HG02884 (cell line): Measurements from ENCODE around the gene TRAFD1.
A peak's percentile ranks its signal among the peaks of the same experiment; 100 is the strongest.
"Not testable (repeated sequence)": the region's sequence is repeated elsewhere in the genome, so short reads cannot be mapped to it uniquely, and the experiment has no call there.

Source experiments
- ATAC-seq: cut with Tn5 transposase; IDR thresholded peaks from one replicate; pipeline ENCODE4 v1.9.1; 2021; ENCODE audit warnings: mild to moderate bottlenecking, moderate library complexity; ENCODE audit not compliant: unreplicated experiment

TRAFD1 gene, protein sequence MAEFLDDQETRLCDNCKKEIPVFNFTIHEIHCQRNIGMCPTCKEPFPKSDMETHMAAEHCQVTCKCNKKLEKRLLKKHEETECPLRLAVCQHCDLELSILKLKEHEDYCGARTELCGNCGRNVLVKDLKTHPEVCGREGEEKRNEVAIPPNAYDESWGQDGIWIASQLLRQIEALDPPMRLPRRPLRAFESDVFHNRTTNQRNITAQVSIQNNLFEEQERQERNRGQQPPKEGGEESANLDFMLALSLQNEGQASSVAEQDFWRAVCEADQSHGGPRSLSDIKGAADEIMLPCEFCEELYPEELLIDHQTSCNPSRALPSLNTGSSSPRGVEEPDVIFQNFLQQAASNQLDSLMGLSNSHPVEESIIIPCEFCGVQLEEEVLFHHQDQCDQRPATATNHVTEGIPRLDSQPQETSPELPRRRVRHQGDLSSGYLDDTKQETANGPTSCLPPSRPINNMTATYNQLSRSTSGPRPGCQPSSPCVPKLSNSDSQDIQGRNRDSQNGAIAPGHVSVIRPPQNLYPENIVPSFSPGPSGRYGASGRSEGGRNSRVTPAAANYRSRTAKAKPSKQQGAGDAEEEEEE

DNA sequence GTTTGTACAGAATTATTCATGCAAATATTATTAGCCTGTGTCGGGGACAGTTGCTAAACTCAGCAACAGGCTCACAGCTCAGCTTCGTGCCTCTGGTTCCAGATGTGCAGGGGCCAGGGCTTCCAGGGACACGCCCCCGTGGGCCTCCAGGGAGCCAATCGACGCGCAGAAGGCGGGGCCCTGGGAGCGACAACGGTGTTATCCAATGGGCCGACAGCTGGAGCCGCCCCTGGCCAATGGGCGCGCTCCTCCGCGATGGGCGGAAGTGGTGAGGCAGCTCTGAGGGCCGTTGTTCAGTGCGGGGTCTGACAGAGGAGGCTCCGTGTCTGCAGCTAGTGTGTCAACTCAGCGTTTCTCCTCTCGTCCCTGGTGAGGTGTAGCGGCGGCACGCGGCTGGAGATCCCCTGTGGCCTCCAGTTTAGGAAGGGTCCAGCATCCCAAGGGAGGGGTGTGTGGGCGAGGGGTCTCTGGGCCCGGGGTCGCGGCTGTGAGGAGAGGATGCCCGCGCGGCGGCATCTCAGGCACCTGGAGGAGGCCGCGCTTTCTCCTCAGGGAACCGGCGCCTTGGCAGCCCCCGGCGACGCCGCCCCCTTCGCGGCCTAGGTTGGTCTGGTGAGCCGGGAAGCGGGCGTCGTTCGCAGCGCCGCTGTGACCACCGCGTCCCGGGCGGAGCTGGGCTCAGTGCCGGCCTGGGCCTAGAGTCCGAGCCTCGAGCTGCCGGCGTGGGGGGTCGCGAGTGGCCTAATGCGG, at the start of gene TRAFD1:
Gene TRAFD1, plus strand, starts transcription at position 311 of the 750 bp plus-strand sequence. CDS start 4,963 bp downstream, outside the sequence.
- peak; percentile 95 for ATAC-seq

DNA sequence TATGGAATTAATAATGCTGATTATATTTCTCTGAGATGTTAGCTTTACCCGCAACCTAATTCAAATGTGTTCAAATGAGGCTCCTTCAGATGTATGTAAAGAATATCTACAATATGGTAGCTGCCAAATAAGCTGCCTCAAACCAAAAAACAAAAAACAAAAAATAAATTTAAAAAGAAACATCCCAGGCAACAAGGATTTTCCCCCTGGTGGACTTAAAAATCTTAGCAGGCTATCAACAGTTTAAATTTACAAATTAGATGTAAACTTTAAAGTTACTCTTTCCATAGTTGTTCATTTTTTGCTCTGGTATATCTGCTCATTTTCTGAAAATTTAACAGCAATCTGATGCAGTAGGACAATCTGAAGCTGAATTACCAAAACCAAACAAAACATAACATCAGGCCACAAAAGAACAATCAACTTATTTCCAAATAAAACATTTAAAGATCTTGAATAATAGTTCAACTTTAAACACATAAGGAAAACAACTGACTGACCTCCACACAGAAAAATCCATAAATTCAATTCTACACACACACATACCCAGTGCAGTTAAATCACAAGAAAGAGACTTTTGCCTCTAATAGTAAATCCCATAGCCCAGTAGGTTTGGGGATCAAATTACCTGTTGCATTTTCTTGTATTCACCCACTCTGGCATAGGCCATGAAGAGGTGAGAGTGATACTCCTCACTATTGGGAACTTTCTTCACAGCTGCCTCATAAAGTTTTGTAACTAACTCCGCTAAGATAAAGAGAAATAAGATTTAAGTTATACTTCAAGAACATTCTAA, 38.1 kb upstream of the TRAFD1 start:
- ATAC-seq = no peak

DNA sequence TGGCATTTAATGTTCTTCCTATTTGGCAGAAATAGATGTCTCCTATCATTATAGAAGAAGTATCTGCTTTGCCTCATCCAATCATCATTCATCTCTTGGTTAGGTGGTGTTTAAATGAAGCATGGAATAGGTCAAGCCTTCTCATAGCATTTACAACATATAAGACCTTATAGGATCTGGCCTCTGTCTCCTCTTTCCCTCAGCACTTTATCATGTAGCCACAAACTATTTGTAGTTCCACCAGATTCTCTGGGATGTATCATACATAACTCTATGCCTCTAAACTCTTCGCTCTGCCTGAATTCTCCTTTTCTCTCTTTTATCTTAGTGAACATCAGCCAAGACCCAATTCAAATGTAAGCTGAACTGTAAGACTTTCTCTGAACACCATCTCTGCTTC, 37.5 kb upstream of the TRAFD1 start:
- no peak for ATAC-seq

DNA sequence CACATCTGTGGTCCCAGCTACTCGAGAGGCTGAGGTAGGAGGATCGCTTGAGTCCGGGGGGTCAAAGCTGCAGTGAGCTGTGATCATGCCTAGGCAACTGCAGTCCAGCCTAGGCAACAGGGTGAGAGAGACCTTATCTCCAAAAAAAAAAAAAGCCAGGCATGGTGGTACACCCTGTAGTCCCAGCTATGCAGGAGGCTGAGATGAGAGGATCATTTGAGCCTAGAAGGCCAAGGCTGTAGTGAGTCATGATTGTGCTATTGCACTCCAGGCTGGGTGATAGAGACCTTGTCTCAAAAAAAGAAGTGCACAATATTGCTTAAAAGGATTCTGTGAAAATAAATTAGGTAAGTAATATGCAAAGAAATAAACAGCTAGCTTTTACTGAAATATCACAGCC, 33.8 kb upstream of the TRAFD1 start:
- ATAC-seq = no peak

DNA sequence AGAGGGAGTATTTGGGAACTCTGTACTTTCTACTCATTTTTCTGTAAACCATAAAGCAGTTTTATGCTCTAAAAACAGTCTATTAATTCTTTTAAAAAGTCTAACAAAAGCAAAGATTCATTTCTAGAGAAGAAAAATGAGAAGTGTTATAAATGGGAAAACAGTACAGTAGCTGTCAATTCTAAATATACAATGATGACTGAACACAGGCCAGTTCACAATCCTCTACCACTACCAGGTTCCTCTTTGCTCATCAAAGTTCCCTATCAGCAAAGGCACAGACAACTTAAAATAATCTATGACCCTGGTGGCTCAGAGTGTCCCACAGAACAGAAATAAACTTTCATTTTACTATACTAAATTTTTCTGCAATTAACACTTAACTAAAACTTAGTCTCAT, 29.3 kb upstream of the TRAFD1 start:
- no peak for ATAC-seq

DNA sequence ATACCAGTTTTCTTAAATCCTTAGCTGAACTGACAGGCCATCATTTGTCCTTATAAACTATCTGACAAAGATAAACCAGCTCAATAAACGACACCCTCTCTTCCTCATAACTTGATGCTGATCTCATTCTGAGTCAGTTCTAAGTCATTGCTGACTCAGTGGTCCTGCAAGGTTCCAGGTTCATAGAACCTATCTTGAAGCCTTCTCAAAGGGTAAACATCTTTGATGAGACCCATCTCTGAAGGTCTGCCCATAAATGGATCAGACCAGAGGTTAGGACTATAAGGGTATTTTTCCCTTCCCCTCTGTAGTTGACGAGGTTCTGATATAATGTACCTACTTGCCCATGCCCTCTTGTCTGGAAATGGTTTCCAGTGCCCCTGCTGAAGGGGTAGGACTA, 28.7 kb upstream of the TRAFD1 start:
- ATAC-seq = no peak

DNA sequence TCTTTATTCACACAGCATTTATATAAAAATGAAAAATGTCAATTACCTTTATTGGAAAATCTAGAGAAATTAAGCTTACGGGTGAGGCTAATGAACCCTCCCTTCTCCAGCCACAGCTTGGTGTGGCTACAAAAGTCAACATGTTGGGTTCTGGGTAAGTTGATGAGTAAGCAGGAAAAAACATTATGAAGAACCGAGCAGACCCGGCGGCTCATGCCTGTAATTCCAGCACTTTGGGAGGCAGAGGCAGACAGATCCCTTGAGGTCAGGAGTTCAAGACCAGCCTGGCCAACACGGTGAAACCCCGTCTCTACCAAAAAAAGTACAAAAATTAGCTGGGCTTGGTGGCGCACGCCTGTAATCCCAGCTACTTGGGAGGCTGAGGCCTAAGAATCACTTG, 27.7 kb upstream of the TRAFD1 start:
- ATAC-seq = no peak

DNA sequence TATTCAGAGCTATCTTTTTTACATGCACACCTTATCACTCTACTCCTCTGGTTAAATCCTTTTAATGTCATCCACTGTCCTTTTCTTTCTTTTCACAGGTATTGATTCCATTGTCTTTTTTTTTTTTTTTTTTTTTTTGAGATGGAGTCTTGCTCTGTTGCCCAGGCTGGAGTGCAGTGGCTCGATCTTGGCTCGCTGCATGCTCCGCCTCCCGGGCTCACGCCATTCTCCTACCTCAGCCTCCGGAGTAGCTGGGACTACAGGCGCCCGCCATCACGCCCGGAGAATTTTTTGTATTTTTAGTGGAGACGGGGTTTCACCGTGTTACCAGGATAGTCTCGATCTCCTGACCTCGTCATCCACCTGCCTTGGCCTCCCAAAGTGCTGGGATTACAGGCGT, 24.9 kb upstream of the TRAFD1 start:
- ATAC-seq = not testable (repeated sequence)

DNA sequence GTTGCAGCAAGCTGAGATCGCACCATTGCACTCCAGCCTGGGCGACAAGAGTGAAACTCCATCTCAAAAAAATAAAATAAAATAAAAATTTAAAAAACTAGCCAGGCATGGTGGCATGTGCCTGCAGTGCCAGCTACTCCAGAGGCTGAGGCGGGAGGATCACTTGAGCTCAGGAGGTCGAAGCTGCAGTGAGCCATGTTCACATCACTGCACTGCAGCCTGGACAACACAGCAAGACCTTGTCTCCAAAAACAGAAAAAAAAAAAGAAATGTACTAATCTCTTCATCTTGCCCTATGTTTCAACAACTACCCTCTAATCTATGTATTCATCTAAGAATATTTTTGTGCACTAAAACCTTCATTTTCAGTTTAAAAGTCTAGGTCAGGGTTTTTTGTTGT, 23.2 kb upstream of the TRAFD1 start:
- no peak for ATAC-seq

DNA sequence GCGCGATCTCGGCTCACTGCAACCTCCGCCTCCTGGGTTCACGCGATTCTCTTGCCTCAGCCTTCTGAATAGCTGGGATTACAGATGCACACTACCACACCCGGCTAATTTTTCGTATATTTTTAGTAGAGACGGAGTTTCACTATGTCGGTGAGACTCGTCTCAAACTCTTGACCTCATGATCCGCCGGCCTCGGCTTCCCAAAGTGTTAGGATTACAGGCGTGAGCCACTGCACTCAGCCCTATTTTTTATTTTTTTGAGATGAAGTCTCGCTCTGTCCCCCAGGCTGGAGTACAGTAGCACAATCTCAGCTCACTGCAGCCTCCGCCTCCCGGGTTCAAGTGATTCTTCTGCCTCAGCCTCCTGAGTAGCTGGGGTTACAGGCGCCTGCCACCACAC, 22.6 kb upstream of the TRAFD1 start:
- not testable (repeated sequence) for ATAC-seq

DNA sequence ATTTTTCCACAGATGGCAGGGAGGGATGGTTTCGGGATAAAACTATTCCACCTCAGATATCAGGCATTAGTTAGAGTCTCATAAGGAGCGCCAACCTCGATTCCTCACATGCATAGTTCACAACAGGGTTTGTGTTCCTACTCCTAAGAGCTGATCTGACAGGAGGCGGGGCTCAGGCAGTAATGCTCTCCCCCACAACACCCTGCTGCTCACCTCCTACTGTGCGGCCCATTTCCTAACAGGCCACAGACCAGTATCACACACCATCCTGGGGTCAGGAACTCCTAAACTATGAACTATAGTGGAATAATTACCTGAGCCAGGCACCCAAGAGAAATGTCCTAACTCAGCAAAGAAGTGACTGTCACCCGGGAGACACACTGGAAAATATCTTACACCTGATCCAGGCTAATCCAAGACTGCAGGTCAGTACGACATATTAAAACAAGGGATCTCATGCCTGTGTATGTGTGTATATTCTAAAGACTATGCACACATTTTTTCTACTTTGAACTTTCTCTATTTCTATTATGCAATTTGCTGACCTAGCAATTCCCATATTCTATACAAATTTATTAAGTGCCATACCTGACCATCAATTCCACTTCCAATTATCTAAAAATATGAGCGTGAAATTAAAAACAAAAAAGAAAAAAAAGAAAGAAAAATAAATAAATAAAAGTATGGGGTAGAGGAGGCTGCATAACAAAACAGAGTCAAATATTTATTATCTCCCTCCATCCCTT, 21.4 kb upstream of the TRAFD1 start:
- ATAC-seq = no peak

DNA sequence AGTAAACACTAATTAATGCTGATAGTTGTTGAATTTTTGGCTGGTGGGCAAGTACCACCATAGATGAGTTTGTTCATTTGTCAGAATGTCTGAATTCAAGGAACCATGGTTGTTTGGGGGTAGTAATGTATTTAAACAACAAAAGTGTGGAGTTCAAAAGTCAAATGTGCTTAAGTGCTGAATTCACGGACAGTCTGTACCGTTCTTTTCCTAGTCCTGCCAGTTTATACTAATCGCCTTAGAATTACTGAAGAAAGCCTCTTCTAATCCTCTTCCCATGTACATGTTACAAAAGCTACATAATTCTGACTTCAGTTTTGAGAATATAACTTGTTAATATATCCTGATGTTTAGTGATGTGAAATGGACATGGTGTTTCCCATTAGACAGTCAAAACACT, 19.5 kb upstream of the TRAFD1 start:
- ATAC-seq = no peak

DNA sequence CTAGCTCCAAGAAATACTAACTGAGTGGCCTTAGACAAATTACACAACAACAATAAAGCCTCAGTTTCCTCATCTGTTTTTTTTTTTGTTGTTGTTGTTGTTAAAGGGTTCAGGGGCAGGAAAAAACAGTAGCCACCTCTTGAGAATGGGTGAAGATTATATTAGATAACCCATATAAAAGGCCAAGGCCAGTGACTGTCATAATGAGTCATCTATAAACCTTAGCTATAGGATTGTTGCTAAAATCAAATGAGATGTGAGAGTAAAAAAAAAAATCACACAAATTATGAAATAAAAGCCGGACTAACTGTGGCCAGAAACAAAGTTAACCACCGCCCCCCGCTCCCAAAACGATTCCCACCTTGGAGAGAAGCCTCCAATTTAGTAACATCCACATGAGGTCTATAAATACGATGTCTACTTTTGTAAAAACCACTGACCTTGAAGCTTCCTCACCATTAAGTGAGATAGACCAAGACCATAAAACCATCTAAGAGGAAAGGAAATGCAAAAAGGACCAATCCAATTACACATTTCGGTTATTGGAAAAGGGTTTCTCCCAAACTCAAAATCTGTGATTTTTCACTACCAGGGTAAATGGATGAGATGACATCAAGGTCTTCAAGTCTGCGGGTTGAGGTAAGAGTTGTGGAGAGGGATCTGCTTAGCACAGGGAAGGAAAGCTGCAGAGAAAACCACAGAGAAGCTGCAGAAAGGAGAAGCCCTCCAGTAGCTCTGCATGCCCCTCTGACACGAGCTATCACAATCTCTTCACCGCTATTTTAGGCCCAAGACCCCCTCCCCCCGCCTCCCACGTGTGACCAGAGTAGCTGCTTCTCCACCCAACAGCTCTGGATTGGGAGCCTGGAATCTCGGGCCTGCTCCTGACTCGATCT, 17.8 kb upstream of the TRAFD1 start:
- ATAC-seq = no peak

DNA sequence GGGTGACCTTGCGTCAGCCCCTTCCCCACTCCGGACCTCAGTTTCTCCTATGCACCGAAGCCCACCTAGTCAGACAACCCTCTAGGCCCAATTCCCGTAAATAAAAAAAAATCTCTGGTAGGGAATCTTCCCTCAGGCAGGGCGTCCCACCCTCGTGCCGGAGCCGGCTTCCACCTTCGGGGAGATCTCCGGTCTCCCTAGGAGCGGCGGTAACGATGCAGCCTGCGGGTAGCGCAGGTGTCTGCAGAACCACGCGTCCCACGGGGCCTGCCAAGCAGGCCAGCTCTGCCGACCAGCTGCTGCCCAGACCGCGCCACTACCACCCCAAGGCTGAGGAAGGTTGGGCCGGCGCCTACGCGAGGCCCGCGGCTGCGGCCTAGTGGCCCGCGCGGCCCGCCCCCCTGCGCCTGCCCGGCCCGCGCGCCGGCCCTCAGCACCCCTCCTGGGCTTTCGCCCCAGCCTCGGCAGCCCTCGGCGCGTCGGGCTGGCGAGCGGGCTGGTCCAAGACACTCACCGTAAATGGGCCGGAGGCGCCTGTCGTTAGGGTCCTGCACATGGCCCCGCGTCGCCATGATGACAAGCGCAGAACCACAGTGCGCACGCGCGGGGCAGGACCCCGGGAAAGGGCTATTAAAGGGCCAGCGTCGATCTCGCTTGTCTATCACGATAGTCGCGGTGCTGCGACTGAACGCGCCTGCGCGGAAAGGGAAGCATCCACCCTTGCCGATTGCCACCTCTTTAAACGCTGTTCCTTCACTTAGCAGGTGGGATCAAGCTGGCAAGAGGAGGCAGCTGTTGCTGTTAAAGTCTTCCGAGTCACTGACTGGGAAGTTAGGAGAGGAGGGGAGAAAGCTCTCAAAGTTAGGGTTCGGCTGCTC, 16.9 kb upstream of the TRAFD1 start, which contains the start of gene NAA25:
Gene NAA25, minus strand, starts transcription at position 582 of the 878 bp plus-strand sequence. Its CDS starts 10 bp downstream, at position 572.
- ATAC-seq = peak; percentile 61

DNA sequence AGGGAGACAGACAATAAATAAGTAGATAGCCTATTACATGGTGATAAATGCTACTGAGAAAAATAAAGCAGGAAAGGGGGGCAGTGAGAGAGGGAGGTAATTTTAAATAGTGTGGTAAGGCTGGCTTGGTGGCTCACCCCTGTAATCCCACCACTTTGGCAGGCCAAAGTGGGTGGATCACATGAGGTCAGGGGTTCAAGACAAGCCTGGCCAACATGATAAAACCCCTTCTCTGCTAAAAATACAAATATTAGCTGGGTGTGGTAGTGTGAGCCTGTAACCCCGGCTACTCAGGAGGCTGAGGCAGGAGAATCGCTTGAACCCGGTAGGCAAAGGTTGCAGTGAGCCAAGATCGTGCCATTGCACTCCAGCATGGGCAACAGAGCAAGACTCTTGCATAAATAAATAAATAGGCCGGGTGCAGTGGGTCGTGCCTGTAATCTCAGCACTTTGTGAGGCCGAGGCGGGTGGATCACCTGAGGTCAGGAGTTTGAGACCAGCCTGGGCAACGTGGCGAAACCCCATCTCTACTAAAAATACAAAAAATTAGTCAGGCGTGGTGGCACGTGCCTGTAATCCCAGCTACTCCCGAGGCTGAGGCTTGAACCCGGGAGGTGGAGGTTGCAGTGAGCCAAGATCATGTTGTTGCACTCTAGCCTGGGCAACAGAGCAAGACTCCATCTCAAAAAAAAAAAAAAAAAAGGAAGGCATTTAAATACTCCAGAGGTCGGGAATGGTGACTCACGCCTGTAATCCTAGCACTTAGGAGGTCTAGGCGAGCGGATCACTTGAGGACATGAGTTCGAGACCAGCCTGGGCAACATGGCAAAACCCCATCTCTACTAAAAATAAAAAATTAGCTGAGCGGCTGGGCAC, 14.3 kb upstream of the TRAFD1 start:
- not testable (repeated sequence) for ATAC-seq

DNA sequence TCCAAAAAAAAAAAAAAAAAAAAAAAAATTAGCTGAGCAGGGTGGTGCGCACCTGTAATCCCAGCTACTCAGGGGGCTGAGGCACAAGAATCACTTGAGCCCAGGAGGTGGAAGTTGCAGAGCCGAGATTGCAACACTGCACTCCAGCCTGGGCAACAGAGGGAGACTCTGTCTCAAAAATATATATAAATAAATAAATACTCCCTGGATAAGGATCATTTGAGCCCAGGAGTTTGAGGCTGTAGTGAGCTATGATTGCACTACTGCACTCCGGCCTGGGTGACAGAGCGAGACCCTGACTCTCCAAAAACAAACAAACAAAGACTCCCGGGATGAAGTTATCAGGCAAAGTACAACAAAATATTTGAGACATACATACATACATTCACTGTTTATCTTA, 13.4 kb upstream of the TRAFD1 start:
- ATAC-seq = no peak

DNA sequence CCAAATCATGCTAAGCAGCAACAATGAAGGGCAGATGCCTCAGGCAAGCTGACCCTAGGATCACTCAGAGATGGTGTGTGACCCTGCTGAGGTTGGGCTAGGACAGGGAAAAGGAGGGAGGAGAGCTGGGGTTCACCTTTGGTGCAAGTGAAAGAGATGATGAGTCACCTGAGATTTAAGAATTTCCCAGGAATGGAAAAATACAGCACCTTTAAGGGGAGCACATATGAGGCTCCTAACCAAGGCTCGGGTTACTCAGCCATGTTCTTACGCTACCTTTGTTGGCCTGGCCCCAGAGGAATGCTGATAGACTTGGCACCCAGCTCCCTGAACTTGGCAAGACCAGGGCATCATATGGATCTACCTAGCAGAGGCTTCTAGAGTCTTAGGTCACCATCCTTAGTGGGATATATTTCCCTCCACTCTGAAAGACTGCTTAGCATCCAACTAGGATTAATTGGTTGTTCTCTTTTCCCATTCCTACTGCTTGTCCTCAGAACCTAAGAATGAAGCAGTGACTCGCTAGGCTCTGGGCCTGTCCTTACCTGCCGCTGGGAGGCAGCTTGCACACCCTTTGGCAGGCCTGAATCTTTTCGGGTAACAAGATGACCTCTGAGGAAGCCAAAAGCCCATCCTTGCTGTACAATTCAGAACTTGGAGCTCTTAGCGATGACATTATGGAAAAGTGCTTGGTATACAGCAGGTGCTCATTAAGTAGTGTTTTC, 12.8 kb upstream of the TRAFD1 start:
- ATAC-seq = no peak
